ENCODE results near the gene TRAF7. TPM values are rescaled to one million over a fixed set of nuclear protein-coding genes. Genes with fewer than 3 reads are reported as not detected.

Gene TRAF7
- total RNA-seq, 2 experiments from 2014 or later, result 70.7 to 93.7 TPM

DNA sequence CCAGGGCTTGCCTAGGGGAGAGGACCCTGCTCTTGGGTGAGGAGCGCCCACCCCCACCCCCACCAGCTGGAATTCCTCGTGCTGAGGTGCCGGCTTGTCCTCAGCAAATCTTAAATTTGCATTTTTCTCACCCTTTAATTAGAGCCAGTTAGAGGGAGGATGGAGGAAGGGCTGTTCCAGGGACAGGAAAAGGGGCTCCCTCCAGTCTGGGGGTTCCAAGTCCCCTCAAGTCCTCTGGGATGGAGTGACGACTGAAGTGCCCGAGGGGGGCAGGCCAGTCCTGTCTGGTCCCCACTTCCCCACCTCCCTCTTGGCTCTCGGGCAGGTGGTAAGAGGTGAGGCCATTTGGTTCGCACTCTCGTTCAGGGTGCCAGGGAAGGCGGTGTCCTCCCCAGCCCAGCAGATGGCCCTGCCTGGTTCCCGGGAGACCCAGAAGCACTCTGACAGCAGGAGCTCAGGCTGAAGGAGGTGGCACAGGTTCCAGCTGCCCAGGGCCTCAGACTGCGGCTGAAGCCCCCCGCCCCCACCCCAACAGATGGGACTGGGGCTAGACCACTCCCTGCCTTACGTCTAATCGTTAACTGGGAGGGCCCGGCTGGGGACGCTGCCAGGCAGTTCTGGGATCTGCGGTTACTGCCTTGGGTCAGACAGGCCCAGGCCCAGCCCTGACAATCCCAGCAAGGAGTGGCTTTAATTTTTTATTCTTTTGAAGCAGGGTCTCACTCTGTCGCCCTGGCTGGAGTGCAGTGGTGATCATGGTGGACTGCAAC is 5.0 kb upstream of the TRAF7 start:
- Mint-ChIP-seq H3K9me3 (ENCODE audit: low read depth) (no peaks in the 10 kb centered on the region), H3K27ac (no peak overlapping the region), H3K4me1 (peaks cover 15% of the 10 kb centered on the region), H3K36me3 (ENCODE audit: low read depth) (peaks cover 46% of the 10 kb centered on the region), H3K27me3 (no peaks in the 10 kb centered on the region), H3K4me3 (peak overlapping the region; percentile 59)
- POLR2A ChIA-PET, result interaction anchor here (1.0 kb wide), 1 partner anchor 10 kb away, joined by 3 read pairs; no protein-coding TSS in a partner anchor
- CTCF ChIA-PET, result interaction anchor here (0.7 to 3.2 kb wide), 3 partner anchors 10 to 810 kb away, joined by 3 to 17 read pairs (median 4); no protein-coding TSS in a partner anchor
- ATAC-seq, result no peak
- DNase-seq, result peak; percentile 27
- intact Hi-C loops (cut with DNase I, micrococcal nuclease), result loop anchor here in 1 of 2 experiments (5.0 kb wide), 1 partner anchor 102 kb away; the partner anchor contains the start of gene ECI1

- ChIA-PET POLR2A (interaction anchor here (0.7 to 1.0 kb wide), 2 partner anchors 11 to 127 kb away, joined by 3 to 4 read pairs; no protein-coding TSS in a partner anchor), CTCF (interaction anchor here (0.6 to 3.2 kb wide), 4 partner anchors 11 to 809 kb away, joined by 3 to 17 read pairs (median 4); no protein-coding TSS in a partner anchor)
- Mint-ChIP-seq H3K4me3 (peak overlapping the region; percentile 89), H3K4me1 (peaks cover 18% of the 10 kb centered on the region), H3K27me3 (no peaks in the 10 kb centered on the region), H3K9me3 (ENCODE audit: low read depth) (no peaks in the 10 kb centered on the region), H3K36me3 (ENCODE audit: low read depth) (peaks cover 48% of the 10 kb centered on the region), H3K27ac (peak overlapping the region; percentile 60)
- DNase-seq, result no peak
- no peak for ATAC-seq
- intact Hi-C loops (cut with DNase I, micrococcal nuclease), result loop anchor here in 1 of 2 experiments (5.0 kb wide), 1 partner anchor 101 kb away; the partner anchor contains the start of gene ECI1
Measured at GRCh38 chr16:2151188-2152091, 4.1 kb upstream of the TRAF7 start.

GRCh38 chr16:2152695-2153506 is 2.7 kb upstream of the TRAF7 start:
- Mint-ChIP-seq H3K27ac (peak overlapping the region; percentile 91), H3K36me3 (ENCODE audit: low read depth) (peaks cover 48% of the 10 kb centered on the region), H3K9me3 (ENCODE audit: low read depth) (no peaks in the 10 kb centered on the region), H3K27me3 (no peaks in the 10 kb centered on the region), H3K4me3 (peak overlapping the region; percentile 89), H3K4me1 (peaks cover 28% of the 10 kb centered on the region)
- intact Hi-C loops (cut with DNase I, micrococcal nuclease), result loop anchor here (1.0 to 5.0 kb wide), 2 partner anchors 99 to 130 kb away; partner anchors contain the start of gene ECI1 (in 1 of the 2)
- ATAC-seq, result no peak
- CTCF ChIA-PET, result interaction anchor here (3.2 kb wide), 1 partner anchor 13 kb away, joined by 17 read pairs; no protein-coding TSS in a partner anchor
- DNase-seq, result peak; percentile 46
- POLR2A ChIA-PET, result interaction anchor here (0.6 to 1.0 kb wide), 4 partner anchors 17 to 196 kb away, joined by 3 to 5 read pairs (median 3); partner anchors contain the start of genes PKD1 and RPS2

GRCh38 chr16:2154533-2155090 is 970 bp upstream of the TRAF7 start:
- peaks cover 36% of the 10 kb centered on the region for H3K4me1 Mint-ChIP-seq
- CTCF ChIA-PET, result interaction anchor here (0.7 to 1.8 kb wide), 9 partner anchors 8 to 599 kb away, joined by 3 to 20 read pairs (median 6); partner anchors contain the start of genes NUBP2, SPSB3 and TSC2
- peak overlapping the region; percentile 91 for H3K27ac Mint-ChIP-seq
- ATAC-seq (no peak), DNase-seq (peak; percentile 36)
- H3K36me3 Mint-ChIP-seq (ENCODE audit: low read depth), result peaks cover 48% of the 10 kb centered on the region
- intact Hi-C loops (cut with DNase I, micrococcal nuclease), result loop anchor here (1.0 to 5.0 kb wide), 25 partner anchors 18 to 734 kb away; partner anchors contain the start of genes E4F1 (in 2 of the 2), ECI1 (in 2 of the 2), MLST8 (in 2 of the 2) and CCNF (in 1 of the 2)
- H3K9me3 Mint-ChIP-seq (ENCODE audit: low read depth), result no peaks in the 10 kb centered on the region
- H3K4me3 Mint-ChIP-seq, result peak overlapping the region; percentile 89
- POLR2A ChIA-PET, result interaction anchor here (0.7 to 1.6 kb wide), 26 partner anchors 8 to 372 kb away, joined by 3 to 19 read pairs (median 5); partner anchors contain the start of genes AMDHD2, HAGH, MSRB1 and NDUFB10
- H3K27me3 Mint-ChIP-seq, result no peaks in the 10 kb centered on the region

GRCh38 chr16:2155977-2156848 is 631 bp downstream of the TRAF7 start:
- ATAC-seq, result no peak
- peak overlapping the region; percentile 94 for H3K27ac Mint-ChIP-seq
- peaks cover 46% of the 10 kb centered on the region for H3K36me3 Mint-ChIP-seq (ENCODE audit: low read depth)
- intact Hi-C loops (cut with DNase I, micrococcal nuclease), result loop anchor here (1.0 to 5.0 kb wide), 24 partner anchors 20 to 736 kb away; partner anchors contain the start of genes E4F1 (in 2 of the 2), MLST8 (in 2 of the 2), CCNF (in 1 of the 2) and CRAMP1 (in 1 of the 2)
- peak overlapping the region; percentile 89 for H3K4me3 Mint-ChIP-seq
- peaks cover 27% of the 10 kb centered on the region for H3K4me1 Mint-ChIP-seq
- ChIA-PET POLR2A (interaction anchor here (0.5 to 1.6 kb wide), 38 partner anchors 10 to 850 kb away, joined by 3 to 19 read pairs (median 4); partner anchors contain the start of genes AMDHD2, ECI1, KCTD5 and MSRB1), CTCF (interaction anchor here (0.6 to 1.8 kb wide), 9 partner anchors 9 to 374 kb away, joined by 3 to 20 read pairs (median 7); partner anchors contain the start of genes NTHL1, NUBP2, SPSB3 and TSC2)
- H3K9me3 Mint-ChIP-seq (ENCODE audit: low read depth), result no peaks in the 10 kb centered on the region
- peak; percentile 34 for DNase-seq
- no peaks in the 10 kb centered on the region for H3K27me3 Mint-ChIP-seq

DNA sequence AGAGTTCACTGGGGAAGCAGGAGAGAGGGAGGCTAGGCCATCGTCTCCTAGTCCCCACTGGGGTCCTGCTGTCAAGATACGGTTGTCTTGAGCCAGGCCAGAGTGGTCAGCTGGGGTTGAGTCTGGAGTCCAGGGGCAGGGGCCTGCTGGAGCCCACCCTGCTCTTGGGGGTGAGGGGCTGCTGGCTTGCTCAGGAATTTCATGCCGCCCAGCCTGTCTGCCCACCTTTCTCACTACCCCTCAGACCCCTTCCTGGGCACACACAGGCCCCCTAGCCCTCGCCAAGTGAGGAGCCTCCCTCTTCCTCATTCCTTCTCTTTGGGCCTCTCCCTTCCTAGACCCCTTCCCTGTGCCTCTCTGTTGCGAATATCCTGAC is 1.3 kb downstream of the TRAF7 start:
- Mint-ChIP-seq H3K4me3 (peak overlapping the region; percentile 89), H3K27me3 (no peaks in the 10 kb centered on the region), H3K4me1 (peaks cover 24% of the 10 kb centered on the region), H3K27ac (peak overlapping the region; percentile 94), H3K9me3 (ENCODE audit: low read depth) (no peaks in the 10 kb centered on the region), H3K36me3 (ENCODE audit: low read depth) (peaks cover 40% of the 10 kb centered on the region)
- ATAC-seq, result no peak
- intact Hi-C loops (cut with DNase I, micrococcal nuclease), result loop anchor here in 1 of 2 experiments (5.0 kb wide), 1 partner anchor 50 kb away; the partner anchor contains the start of gene MLST8
- ChIA-PET CTCF (interaction anchor here (1.0 to 1.8 kb wide), 2 partner anchors 20 to 109 kb away, joined by 3 to 8 read pairs; partner anchors contain the start of genes NTHL1 and TSC2), POLR2A (no interaction called here)
- DNase-seq, result no peak

- Mint-ChIP-seq H3K27ac (no peak overlapping the region), H3K27me3 (no peaks in the 10 kb centered on the region), H3K9me3 (ENCODE audit: low read depth) (no peaks in the 10 kb centered on the region), H3K4me1 (peaks cover 22% of the 10 kb centered on the region), H3K4me3 (peak overlapping the region; percentile 89), H3K36me3 (ENCODE audit: low read depth) (peaks cover 31% of the 10 kb centered on the region)
- POLR2A ChIA-PET, result no interaction called here
- CTCF ChIA-PET, result interaction anchor here (1.0 kb wide), 1 partner anchor 21 kb away, joined by 3 read pairs; no protein-coding TSS in a partner anchor
- no peak for DNase-seq
- intact Hi-C loops (cut with DNase I, micrococcal nuclease), result loop anchor here in 1 of 2 experiments (5.0 kb wide), 1 partner anchor 50 kb away; the partner anchor contains the start of gene MLST8
- no peak for ATAC-seq
Measured at GRCh38 chr16:2157480-2158261, 2.1 kb downstream of the TRAF7 start.

DNA sequence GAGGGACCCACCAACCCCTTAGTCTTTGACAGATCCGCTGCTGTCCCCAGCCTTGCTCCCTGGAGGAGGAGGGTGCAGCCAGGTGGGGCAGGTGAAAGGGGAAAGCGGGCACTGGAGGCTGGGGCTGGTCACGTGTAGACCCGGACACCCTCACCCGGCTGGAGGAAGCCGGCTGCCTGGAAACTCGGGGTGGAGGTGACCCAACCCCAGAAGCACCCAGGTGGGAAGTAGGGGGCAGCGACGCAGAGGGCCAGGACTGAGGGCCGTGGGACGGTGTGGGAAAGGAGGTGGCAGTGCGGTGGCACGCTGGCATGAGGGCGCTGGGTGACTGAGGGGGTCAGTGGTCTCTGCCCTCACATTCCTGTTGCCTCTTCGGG is 2.7 kb downstream of the TRAF7 start:
- H3K9me3 Mint-ChIP-seq (ENCODE audit: low read depth), result no peaks in the 10 kb centered on the region
- no peak for DNase-seq
- H3K4me1 Mint-ChIP-seq, result peaks cover 22% of the 10 kb centered on the region
- intact Hi-C loops (cut with DNase I, micrococcal nuclease), result loop anchor here in 1 of 2 experiments (5.0 kb wide), 1 partner anchor 49 kb away; the partner anchor contains the start of gene MLST8
- H3K36me3 Mint-ChIP-seq (ENCODE audit: low read depth), result peaks cover 25% of the 10 kb centered on the region
- no peak for ATAC-seq
- no peak overlapping the region for H3K27ac Mint-ChIP-seq
- H3K27me3 Mint-ChIP-seq, result no peaks in the 10 kb centered on the region
- POLR2A ChIA-PET, result no interaction called here
- CTCF ChIA-PET, result no interaction called here
- H3K4me3 Mint-ChIP-seq, result no peak overlapping the region
